Gastroesophageal sphincter (tissue), 3 donors: Measurements from ENCODE around the gene ATP2C1.

Experiments used
- POLR2A ChIP-seq, 2 donors: fragments of 450-650 bp; IDR thresholded peaks; one replicate each; pipeline ENCODE4 v1.6.1; 2017; ENCODE audit warnings: antibody characterized with exemption in 2 of 2, mild to moderate bottlenecking in 2 of 2, moderate library complexity in 1 of 2
- POLR2AphosphoS5 ChIP-seq: sonication (generic); formaldehyde crosslinking; IDR thresholded peaks from one replicate; pipeline ENCODE4 v1.6.1; 2017; ENCODE audit warnings: antibody characterized with exemption
- TF ChIP-seq, protein P1 (sequence below), 4 experiments: fragments of 200-600 bp in 2 of 4; fragments of 450-650 bp in 2 of 4; sonication (generic) in 1 of 4; IDR thresholded peaks; one replicate each; pipeline ENCODE4 v1.5.1; 2017 to 2019; ENCODE audit warnings: antibody characterized with exemption in 4 of 4, mild to moderate bottlenecking in 2 of 4, moderate library complexity in 2 of 4

DNA sequence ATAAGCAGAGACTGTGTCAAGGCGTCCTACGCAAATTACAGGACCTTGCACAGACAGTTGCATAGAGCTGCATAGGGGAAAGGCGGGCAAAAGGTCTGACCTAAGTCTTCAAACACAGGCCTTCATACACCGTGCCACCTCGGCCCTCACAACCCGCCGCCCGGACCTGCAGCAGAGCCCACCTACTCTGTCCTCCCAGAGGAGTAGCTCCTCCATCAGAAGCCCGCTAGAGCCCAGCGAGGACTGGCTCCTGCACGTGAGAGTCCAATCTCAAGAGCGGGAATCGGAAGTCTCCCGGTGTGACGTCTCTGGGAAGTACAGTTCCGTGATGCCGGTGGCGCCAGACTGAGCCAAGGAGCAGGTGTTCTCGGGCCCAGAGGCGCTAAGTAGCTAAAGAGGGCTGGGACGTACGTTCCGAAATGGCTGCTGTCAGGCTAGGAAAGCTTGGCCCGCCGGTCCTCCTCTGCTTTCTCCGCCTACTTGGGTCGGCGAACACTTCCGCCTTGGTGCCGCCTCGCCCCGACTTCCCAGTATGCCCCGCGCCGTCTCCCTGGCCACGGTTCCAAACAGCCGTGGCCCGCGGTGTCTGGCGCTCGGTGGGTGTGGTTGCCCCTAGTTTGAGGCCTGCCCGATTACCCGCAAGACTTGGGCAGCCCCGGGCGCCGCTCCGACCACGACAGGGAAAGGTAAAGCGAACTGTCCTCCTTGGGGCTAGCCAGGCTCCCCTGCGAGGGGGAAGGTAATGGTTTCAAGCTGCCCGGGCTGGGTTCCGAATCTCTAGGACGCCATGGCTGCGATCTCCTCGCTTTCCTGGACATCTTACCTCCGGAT lies 132.7 kb downstream of the ATP2C1 start, which contains the start of the genes ASTE1 and NEK11:
- peak; percentile 72 for TF ChIP-seq POLR2AphosphoS5
- TF ChIP-seq POLR2A (IDR thresholded peaks at IDR 0.05): peak in 1 of 2 donors; percentile 35
- TF ChIP-seq, protein P1, sequence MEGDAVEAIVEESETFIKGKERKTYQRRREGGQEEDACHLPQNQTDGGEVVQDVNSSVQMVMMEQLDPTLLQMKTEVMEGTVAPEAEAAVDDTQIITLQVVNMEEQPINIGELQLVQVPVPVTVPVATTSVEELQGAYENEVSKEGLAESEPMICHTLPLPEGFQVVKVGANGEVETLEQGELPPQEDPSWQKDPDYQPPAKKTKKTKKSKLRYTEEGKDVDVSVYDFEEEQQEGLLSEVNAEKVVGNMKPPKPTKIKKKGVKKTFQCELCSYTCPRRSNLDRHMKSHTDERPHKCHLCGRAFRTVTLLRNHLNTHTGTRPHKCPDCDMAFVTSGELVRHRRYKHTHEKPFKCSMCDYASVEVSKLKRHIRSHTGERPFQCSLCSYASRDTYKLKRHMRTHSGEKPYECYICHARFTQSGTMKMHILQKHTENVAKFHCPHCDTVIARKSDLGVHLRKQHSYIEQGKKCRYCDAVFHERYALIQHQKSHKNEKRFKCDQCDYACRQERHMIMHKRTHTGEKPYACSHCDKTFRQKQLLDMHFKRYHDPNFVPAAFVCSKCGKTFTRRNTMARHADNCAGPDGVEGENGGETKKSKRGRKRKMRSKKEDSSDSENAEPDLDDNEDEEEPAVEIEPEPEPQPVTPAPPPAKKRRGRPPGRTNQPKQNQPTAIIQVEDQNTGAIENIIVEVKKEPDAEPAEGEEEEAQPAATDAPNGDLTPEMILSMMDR (IDR thresholded peaks at IDR 0.05): peak in 1 of 4 experiments; percentile 21
